T-helper 1 cell treated with Interleukin-12 subunit alpha and Interleukin-12 subunit beta and Interleukin-4 antibody, amounts not matched to agents 30 μg/mL and 1 μg/mL, for 36 hours (primary cell): ENCODE results near the gene ABHD17C.
A peak's percentile ranks its signal among the peaks of the same experiment; 100 is the strongest.

Experiments used
- H3K27ac Mint-ChIP-seq: one replicate; pipeline ENCODE4 v1.8.0; 2021; ENCODE audit warnings: mild to moderate bottlenecking, mixed read lengths
- H3K27me3 Mint-ChIP-seq: one replicate; pipeline ENCODE4 v1.8.0; 2021; ENCODE audit warnings: low read depth, mixed read lengths
- H3K36me3 Mint-ChIP-seq: one replicate; pipeline ENCODE4 v1.8.0; 2021; ENCODE audit warnings: low read depth, mixed read lengths
- H3K4me1 Mint-ChIP-seq: one replicate; pipeline ENCODE4 v1.8.0; 2021; ENCODE audit warnings: low read depth, mixed read lengths
- H3K4me3 Mint-ChIP-seq: one replicate; pipeline ENCODE4 v1.8.0; 2021; ENCODE audit warnings: mild to moderate bottlenecking, moderate library complexity, mixed read lengths
- H3K9me3 Mint-ChIP-seq: one replicate; pipeline ENCODE4 v1.8.0; 2021; ENCODE audit warnings: mixed read lengths

The ABHD17C gene

DNA sequence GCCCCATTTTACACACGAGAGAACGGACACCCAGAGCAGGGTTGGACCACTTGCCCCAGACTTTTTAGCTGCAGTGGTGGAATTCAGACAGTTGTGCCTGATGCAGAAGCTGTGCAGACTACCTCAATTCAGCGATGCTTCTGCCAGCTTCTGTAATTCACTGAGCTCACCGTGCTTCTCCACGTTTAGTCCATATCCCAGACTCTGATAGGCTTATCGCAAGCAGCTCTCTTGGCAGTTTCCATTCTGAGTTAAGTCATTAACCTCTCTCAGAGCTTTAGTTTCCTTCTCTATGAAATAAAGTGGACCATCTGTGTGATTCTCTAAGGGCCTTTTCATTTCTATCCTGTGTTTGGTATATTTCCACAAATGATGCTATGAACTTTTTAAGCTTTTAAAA lies 37.1 kb downstream of the ABHD17C start:
- no peaks in the 10 kb centered on the region for H3K9me3 Mint-ChIP-seq
- no peak overlapping the region for H3K4me3 Mint-ChIP-seq
- no peaks in the 10 kb centered on the region for H3K27me3 Mint-ChIP-seq
- no peaks in the 10 kb centered on the region for H3K36me3 Mint-ChIP-seq
- H3K27ac Mint-ChIP-seq = no peak overlapping the region
- H3K4me1 Mint-ChIP-seq = no peaks in the 10 kb centered on the region

DNA sequence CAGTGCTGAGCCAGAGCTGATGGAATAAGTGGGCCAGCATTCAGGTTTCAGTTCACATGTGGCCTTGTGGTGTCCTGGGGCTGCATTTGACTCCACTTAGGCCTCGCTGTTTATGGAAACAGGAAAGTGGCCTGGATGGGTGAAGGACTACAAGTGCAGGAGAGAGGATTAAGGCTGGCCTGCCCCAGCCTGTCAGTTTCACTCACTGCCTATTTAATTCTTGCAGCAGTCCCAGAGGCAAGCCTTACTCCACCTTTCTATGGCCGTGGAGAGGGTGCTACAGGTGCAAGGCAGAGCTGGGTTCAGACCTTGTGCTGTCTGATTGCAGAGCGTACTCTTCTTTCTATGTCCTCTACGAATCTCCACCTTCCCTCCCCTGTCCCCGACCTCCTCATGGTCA lies 37.7 kb downstream of the ABHD17C start:
- Mint-ChIP-seq H3K27ac (no peak overlapping the region), H3K4me1 (no peaks in the 10 kb centered on the region), H3K27me3 (peaks cover 3% of the 10 kb centered on the region), H3K9me3 (no peaks in the 10 kb centered on the region), H3K4me3 (no peak overlapping the region), H3K36me3 (no peaks in the 10 kb centered on the region)

DNA sequence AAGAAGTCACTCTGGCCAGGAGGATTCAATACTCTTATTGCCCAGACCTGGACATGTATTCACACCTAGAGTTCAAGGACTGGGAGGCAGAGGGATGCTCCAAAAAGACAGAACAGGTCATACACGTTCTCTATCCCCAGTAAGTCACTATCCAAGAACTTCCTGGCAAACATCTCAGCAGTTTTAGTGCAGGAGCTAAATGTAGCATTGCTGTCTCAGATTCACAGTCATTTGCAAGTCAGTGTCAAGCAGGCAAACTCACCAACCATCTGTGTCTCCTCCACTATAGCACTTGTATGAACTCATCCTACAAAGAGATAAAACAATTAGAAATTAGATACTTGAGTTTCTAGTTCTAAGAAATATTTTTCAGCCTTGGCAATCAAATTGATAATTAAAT lies 38.4 kb downstream of the ABHD17C start:
- no peak overlapping the region for H3K4me3 Mint-ChIP-seq
- H3K36me3 Mint-ChIP-seq = no peaks in the 10 kb centered on the region
- H3K4me1 Mint-ChIP-seq = no peaks in the 10 kb centered on the region
- no peak overlapping the region for H3K27ac Mint-ChIP-seq
- H3K9me3 Mint-ChIP-seq = no peaks in the 10 kb centered on the region
- H3K27me3 Mint-ChIP-seq = peaks cover 3% of the 10 kb centered on the region

GRCh38 chr15:80735344-80735743 lies 40.2 kb downstream of the ABHD17C start:
- Mint-ChIP-seq H3K27me3 (peaks cover 3% of the 10 kb centered on the region), H3K4me1 (no peaks in the 10 kb centered on the region), H3K36me3 (no peaks in the 10 kb centered on the region), H3K9me3 (no peaks in the 10 kb centered on the region), H3K4me3 (no peak overlapping the region), H3K27ac (no peak overlapping the region)

DNA sequence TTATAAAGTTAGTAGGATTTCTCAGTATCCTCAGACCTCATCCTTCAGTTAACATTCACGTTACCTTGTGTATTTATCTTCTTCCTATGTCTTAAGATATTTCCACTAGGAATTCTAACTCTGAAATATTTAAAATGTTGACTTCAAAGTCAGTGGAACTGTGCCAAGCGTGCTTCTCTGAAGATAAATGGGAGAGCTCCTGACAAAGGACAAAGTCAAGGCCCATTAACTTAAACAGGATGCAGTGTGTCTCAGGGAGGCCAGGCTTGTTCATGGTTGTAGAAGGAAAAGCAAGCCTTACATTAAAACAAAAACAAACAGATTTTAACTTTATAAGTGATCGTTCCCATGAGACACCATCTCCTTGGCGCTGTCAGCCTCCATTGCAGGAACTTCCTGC lies 41.5 kb downstream of the ABHD17C start:
- no peak overlapping the region for H3K4me3 Mint-ChIP-seq
- H3K36me3 Mint-ChIP-seq = no peaks in the 10 kb centered on the region
- H3K4me1 Mint-ChIP-seq = no peaks in the 10 kb centered on the region
- no peak overlapping the region for H3K27ac Mint-ChIP-seq
- H3K9me3 Mint-ChIP-seq = no peaks in the 10 kb centered on the region
- H3K27me3 Mint-ChIP-seq = peaks cover 3% of the 10 kb centered on the region

- peaks cover 3% of the 10 kb centered on the region for H3K27me3 Mint-ChIP-seq
- H3K4me3 Mint-ChIP-seq = no peak overlapping the region
- no peaks in the 10 kb centered on the region for H3K4me1 Mint-ChIP-seq
- H3K27ac Mint-ChIP-seq = no peak overlapping the region
- H3K9me3 Mint-ChIP-seq = no peaks in the 10 kb centered on the region
- no peaks in the 10 kb centered on the region for H3K36me3 Mint-ChIP-seq
Measured at GRCh38 chr15:80739919-80740318, 44.8 kb downstream of the ABHD17C start.

DNA sequence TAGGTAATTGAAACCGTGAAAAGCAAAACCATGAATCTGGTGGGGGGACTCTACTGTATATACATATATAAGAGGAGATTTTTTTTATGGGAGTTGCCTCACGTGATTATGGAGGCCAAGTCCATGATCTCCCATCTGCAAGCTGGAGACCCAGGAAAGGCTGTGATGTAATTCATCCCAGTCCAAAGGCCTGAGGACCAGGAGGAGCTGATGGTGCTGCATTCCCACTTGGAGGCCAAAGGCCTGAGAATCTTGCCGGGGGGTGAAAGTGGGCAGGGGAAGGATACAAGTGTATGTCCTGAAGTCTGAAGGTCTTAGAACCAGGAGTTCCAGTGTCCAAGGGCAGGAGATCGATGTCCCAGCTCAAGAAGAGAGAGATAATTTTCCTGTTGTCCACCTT lies 47.0 kb downstream of the ABHD17C start:
- peaks cover 9% of the 10 kb centered on the region for H3K9me3 Mint-ChIP-seq

GRCh38 chr15:80743189-80743833 lies 48.2 kb downstream of the ABHD17C start:
- Mint-ChIP-seq H3K9me3 (peaks cover 9% of the 10 kb centered on the region), H3K27ac (no peak overlapping the region), H3K4me3 (no peak overlapping the region), H3K27me3 (no peaks in the 10 kb centered on the region), H3K4me1 (no peaks in the 10 kb centered on the region), H3K36me3 (no peaks in the 10 kb centered on the region)

More for the DNA sequence above, 47.0 kb downstream of the ABHD17C start:
- Mint-ChIP-seq H3K4me1 (no peaks in the 10 kb centered on the region), H3K27me3 (peaks cover 3% of the 10 kb centered on the region), H3K27ac (no peak overlapping the region), H3K4me3 (no peak overlapping the region), H3K36me3 (no peaks in the 10 kb centered on the region)

- no peak overlapping the region for H3K27ac Mint-ChIP-seq
- no peaks in the 10 kb centered on the region for H3K36me3 Mint-ChIP-seq
- H3K9me3 Mint-ChIP-seq = peaks cover 9% of the 10 kb centered on the region
- H3K27me3 Mint-ChIP-seq = no peaks in the 10 kb centered on the region
- no peaks in the 10 kb centered on the region for H3K4me1 Mint-ChIP-seq
- H3K4me3 Mint-ChIP-seq = no peak overlapping the region
Measured at GRCh38 chr15:80744415-80744814, 49.3 kb downstream of the ABHD17C start.

- Mint-ChIP-seq H3K4me1 (no peaks in the 10 kb centered on the region), H3K27me3 (no peaks in the 10 kb centered on the region), H3K27ac (no peak overlapping the region), H3K9me3 (peaks cover 9% of the 10 kb centered on the region), H3K36me3 (no peaks in the 10 kb centered on the region), H3K4me3 (no peak overlapping the region)
Measured at GRCh38 chr15:80744826-80745225, 49.7 kb downstream of the ABHD17C start.

DNA sequence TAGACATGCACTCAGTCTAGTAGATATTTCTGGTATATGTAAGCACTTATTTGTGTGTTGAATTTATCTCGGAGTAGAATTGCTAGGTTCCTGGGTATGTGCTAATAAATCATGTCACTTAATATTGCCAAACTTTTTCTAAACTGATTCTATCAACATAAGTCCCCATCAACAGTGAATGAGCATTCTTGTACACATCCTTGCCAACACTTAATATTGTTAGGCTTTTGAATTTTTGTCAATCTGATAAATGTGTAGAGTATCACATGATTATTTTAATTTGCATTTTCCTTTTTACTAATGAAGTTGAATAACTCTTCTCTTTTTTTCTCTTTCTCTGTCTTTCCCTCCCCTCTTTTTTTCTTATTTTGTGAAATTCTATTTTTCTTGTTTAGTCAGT lies 50.8 kb downstream of the ABHD17C start:
- H3K4me1 Mint-ChIP-seq = no peaks in the 10 kb centered on the region
- no peaks in the 10 kb centered on the region for H3K27me3 Mint-ChIP-seq
- peaks cover 9% of the 10 kb centered on the region for H3K9me3 Mint-ChIP-seq
- H3K4me3 Mint-ChIP-seq = no peak overlapping the region
- no peak overlapping the region for H3K27ac Mint-ChIP-seq
- H3K36me3 Mint-ChIP-seq = no peaks in the 10 kb centered on the region

GRCh38 chr15:80747317-80748053 lies 52.4 kb downstream of the ABHD17C start:
- Mint-ChIP-seq H3K27me3 (no peaks in the 10 kb centered on the region), H3K27ac (peak overlapping the region; percentile 22), H3K9me3 (peaks cover 9% of the 10 kb centered on the region), H3K36me3 (no peaks in the 10 kb centered on the region), H3K4me3 (no peak overlapping the region), H3K4me1 (no peaks in the 10 kb centered on the region)

DNA sequence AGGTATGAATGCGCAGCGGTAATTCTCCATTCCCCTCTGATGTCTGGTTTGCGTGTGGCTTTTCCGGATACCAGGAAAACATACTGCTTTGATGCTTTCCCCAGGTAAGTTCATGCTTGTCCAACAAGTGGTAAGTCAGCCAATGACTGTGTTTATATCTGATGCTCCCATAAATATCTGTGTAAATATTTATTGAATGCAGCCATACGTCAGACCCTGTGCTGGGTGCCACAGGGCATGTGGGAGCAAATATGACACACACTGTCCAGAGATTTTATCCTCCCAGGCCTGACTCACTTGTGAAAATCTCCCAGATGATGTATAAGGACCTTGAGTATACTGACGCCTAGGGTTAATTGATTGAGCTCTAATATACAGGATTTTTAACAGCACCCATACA lies 54.5 kb downstream of the ABHD17C start:
- Mint-ChIP-seq H3K4me3 (no peak overlapping the region), H3K4me1 (no peaks in the 10 kb centered on the region), H3K9me3 (peaks cover 9% of the 10 kb centered on the region), H3K27me3 (no peaks in the 10 kb centered on the region), H3K27ac (no peak overlapping the region), H3K36me3 (no peaks in the 10 kb centered on the region)

- Mint-ChIP-seq H3K9me3 (peaks cover 9% of the 10 kb centered on the region), H3K27me3 (no peaks in the 10 kb centered on the region), H3K4me1 (no peaks in the 10 kb centered on the region), H3K4me3 (no peak overlapping the region), H3K36me3 (no peaks in the 10 kb centered on the region), H3K27ac (no peak overlapping the region)
Measured at GRCh38 chr15:80750575-80750974, 55.5 kb downstream of the ABHD17C start.

GRCh38 chr15:80752204-80752603 lies 57.1 kb downstream of the ABHD17C start:
- Mint-ChIP-seq H3K9me3 (no peaks in the 10 kb centered on the region), H3K36me3 (no peaks in the 10 kb centered on the region), H3K27ac (no peak overlapping the region), H3K4me3 (no peak overlapping the region), H3K4me1 (peaks cover 1% of the 10 kb centered on the region), H3K27me3 (peaks cover 5% of the 10 kb centered on the region)
